Peyer's patch (tissue), 4 donors: ENCODE data around the gene GNB5. TPM values are rescaled to one million over a fixed set of nuclear protein-coding genes. Genes with fewer than 3 reads are reported as not detected.

ENCODE experiments used
- DNase-seq, 3 donors: peaks; one replicate each; pipeline ENCODE4 v3.0.0-alpha.2; 2017 to 2019
- H3K27ac ChIP-seq, 4 donors: fragments of 200-600 bp; sonication (generic); one replicate each; pipeline ENCODE4 v1.5.1; 2016 to 2019
- H3K27me3 ChIP-seq, 2 donors: fragments of 200-600 bp; sonication (generic); one replicate each; pipeline ENCODE4 v1.5.1; 2019
- H3K36me3 ChIP-seq, 3 donors: fragments of 200-600 bp; sonication (generic); one replicate each; pipeline ENCODE4 v1.5.1; 2016 to 2019
- H3K4me1 ChIP-seq, 4 donors: fragments of 200-600 bp; sonication (generic); one replicate each; pipeline ENCODE4 v1.5.1; 2016 to 2019
- H3K4me3 ChIP-seq, 4 donors: fragments of 200-600 bp; sonication (generic); 1 replicate in 3 of 4; 2 replicates in 1 of 4; pipeline ENCODE4 v1.5.1; 2016 to 2019; ENCODE audit warnings: mild to moderate bottlenecking in 1 of 4
- H3K9me3 ChIP-seq, 4 donors: fragments of 200-600 bp; sonication (generic); one replicate each; pipeline ENCODE4 v1.5.1; 2016 to 2019; ENCODE audit warnings: mild to moderate bottlenecking in 1 of 4
- POLR2A ChIP-seq, 2 donors: fragments of 450-650 bp; IDR thresholded peaks; one replicate each; pipeline ENCODE4 v1.5.1; 2017; ENCODE audit warnings: antibody characterized with exemption in 2 of 2, mild to moderate bottlenecking in 2 of 2, moderate library complexity in 2 of 2
- total RNA-seq, 4 donors: library from RNA; depleted of rRNA; stranded (reverse); fragments of >200 nt; gene quantifications; one replicate each; pipeline ENCODE4 v1.1.0, GENCODE V29; 2016
- TF ChIP-seq, protein P1 (sequence below), 6 experiments: fragments of 450-650 bp in 4 of 6; fragments of 200-600 bp in 2 of 6; sonication (generic) in 1 of 6; IDR thresholded peaks; one replicate each; pipeline ENCODE4 v1.5.1; 2017 to 2019; ENCODE audit warnings: antibody characterized with exemption in 6 of 6, mild to moderate bottlenecking in 3 of 6, moderate library complexity in 1 of 6

GNB5 gene
- total RNA-seq, 4 donors from 2014 or later, result 6.1 to 120 (median 7.6) TPM

DNA sequence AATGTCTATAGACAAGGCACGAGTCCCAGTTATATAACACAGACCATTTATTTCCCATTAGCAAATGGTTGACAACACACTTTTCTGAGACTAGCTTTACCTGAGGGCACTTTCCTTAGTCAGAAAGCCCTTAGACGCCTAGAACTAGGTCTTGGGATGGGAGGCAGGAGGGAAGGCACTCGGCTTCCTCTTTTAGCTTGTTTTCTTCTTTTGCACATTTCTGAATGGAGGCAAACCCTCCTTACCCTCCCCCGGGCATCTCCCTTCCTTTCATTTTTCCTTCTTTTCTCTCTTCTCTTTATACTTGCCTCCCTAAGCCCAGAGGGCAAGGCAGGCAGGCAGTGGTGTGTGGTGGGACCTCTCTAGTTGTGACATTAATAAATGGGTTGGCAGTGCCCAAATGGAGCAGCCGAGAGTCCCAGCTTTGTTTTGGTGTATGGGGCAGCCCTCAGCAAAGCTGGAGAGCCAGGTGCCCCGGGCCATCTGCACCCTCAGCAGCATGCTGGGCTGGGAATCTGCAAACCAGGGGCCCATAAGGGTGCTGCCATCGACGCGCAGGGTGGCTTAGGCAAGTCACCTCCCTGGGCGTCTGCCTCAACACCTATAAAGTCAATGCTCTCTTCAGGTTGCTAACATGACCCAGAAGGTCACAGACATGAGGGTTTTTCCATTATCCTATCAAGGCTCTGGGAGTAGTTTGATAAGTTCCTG lies 57.5 kb downstream of the GNB5 start:
- peaks cover 0 to 4% (median 0%) of the 10 kb centered on the region in 3 donors for H3K36me3 ChIP-seq
- DNase-seq, result peak in 1 of 3 donors; percentile 33
- H3K27ac ChIP-seq, result no peak overlapping the region
- H3K27me3 ChIP-seq, result no peaks in the 10 kb centered on the region
- no peak overlapping the region for H3K4me3 ChIP-seq
- H3K4me1 ChIP-seq, result peaks cover 0 to 20% (median 7%) of the 10 kb centered on the region in 4 donors
- TF ChIP-seq, protein P1, sequence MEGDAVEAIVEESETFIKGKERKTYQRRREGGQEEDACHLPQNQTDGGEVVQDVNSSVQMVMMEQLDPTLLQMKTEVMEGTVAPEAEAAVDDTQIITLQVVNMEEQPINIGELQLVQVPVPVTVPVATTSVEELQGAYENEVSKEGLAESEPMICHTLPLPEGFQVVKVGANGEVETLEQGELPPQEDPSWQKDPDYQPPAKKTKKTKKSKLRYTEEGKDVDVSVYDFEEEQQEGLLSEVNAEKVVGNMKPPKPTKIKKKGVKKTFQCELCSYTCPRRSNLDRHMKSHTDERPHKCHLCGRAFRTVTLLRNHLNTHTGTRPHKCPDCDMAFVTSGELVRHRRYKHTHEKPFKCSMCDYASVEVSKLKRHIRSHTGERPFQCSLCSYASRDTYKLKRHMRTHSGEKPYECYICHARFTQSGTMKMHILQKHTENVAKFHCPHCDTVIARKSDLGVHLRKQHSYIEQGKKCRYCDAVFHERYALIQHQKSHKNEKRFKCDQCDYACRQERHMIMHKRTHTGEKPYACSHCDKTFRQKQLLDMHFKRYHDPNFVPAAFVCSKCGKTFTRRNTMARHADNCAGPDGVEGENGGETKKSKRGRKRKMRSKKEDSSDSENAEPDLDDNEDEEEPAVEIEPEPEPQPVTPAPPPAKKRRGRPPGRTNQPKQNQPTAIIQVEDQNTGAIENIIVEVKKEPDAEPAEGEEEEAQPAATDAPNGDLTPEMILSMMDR (IDR thresholded peaks at IDR 0.05), result no peak
- TF ChIP-seq POLR2A (IDR thresholded peaks at IDR 0.05), result no peak
- H3K9me3 ChIP-seq, result no peaks in the 10 kb centered on the region

DNA sequence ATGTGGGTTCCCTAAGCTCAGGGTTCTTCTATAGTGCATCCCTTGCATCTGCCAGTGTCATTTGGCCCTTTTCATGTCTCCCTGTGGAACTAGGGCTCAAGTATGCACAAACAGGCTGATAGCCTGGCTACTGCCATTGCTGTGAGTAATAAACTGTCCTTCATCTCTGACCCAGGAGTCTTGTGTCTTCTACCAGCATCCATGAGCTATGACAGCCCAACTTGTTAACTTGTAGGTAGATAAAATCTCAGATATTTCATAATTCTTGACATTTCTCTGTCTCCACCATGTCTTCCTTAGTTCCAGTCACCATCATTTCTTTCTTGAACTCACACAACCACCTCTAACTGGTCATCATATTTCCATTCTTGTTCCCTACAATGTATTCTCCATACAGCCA lies 59.1 kb downstream of the GNB5 start:
- Histone ChIP-seq H3K36me3 (peaks cover 0 to 4% (median 0%) of the 10 kb centered on the region in 3 donors), H3K27ac (no peak overlapping the region), H3K4me3 (no peak overlapping the region), H3K27me3 (no peaks in the 10 kb centered on the region), H3K4me1 (peaks cover 0 to 11% (median 5%) of the 10 kb centered on the region in 4 donors), H3K9me3 (no peaks in the 10 kb centered on the region)
- DNase-seq, result no peak
- TF ChIP-seq, protein P1 (IDR thresholded peaks at IDR 0.05), result no peak
- TF ChIP-seq POLR2A (IDR thresholded peaks at IDR 0.05), result no peak

DNA sequence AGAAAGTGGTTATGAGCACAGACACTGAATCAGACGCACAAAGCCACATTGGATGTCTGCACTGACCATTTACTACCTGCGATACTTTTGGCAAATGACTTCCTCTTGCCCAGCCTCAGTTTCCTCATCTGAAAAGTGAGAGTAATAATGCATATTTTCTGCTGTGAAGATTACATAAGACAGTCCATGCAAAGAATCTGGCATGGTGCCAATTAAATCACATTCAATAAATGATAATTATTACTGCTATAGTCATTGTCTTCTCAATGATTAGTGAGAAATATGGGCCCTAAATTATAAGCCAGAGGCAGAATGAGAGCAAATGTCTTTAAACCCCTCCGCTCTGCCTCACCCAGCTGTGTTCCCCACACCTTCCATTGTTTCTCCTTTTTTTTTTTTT lies 62.6 kb downstream of the GNB5 start:
- Histone ChIP-seq H3K4me1 (no peaks in the 10 kb centered on the region), H3K9me3 (no peaks in the 10 kb centered on the region), H3K4me3 (no peak overlapping the region), H3K27me3 (no peaks in the 10 kb centered on the region), H3K36me3 (peaks cover 0 to 4% (median 0%) of the 10 kb centered on the region in 3 donors), H3K27ac (no peak overlapping the region)
- no peak for DNase-seq
- TF ChIP-seq POLR2A (IDR thresholded peaks at IDR 0.05), result no peak
- TF ChIP-seq, protein P1 (IDR thresholded peaks at IDR 0.05), result no peak

DNA sequence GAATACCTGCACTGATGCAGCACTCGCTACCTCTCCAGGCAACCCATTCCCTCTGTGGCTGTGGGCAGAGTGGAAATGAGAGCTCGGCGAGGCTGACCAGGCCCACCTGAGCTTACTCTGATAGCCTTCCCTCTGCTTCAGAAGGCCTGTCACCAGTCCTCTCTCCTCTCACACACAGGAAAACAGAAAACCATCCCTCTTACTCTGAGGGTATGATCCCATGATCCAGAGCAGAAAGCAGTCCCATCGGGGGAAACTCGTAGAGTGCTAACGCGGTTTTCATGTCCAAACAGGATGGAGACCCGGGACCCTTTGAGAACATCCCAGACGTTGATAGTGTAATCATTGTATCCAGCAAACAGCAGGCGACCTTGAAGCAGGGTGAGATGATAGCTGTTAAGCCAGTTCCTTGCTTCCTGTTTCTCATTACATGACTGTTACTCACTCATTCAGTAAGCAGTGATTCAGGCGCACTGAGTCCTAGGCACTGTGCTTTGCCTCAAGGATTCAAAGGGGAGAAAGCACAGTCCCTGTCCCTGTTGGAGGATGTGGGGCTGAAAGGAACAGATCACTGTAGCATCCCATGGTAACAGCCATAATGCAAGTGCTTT lies 66.8 kb downstream of the GNB5 start:
- peak in 1 of 3 donors; percentile 49 for DNase-seq
- H3K36me3 ChIP-seq, result no peaks in the 10 kb centered on the region

DNA sequence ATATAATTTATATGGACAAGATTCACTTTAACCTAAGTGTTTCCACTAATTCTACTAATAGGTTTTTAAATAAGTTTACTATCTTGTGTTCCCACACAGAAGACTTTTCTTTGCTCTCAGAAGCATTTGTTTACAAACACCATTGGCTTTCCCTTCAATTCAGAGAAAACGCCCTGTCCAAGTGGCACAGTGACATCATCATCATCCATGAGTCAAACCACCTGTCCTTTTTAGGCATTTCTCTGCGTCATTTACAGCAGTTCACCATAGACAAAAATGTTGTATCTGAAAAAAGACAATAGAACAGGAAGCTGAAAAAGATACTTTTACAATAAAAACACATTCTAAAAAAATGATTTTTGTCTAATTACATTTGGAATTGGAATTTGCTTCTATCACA lies 69.3 kb downstream of the GNB5 start:
- TF ChIP-seq, protein P1 (IDR thresholded peaks at IDR 0.05), result no peak
- TF ChIP-seq POLR2A (IDR thresholded peaks at IDR 0.05), result no peak
- Histone ChIP-seq H3K9me3 (no peaks in the 10 kb centered on the region), H3K27me3 (no peaks in the 10 kb centered on the region), H3K36me3 (no peaks in the 10 kb centered on the region), H3K27ac (no peak overlapping the region), H3K4me1 (peaks cover 0 to under 1% (median 0%) of the 10 kb centered on the region in 4 donors), H3K4me3 (no peak overlapping the region)
- peak in 1 of 3 donors; percentile 26 for DNase-seq

More for the DNA sequence above, 66.8 kb downstream of the GNB5 start:
- H3K27ac ChIP-seq, result no peak overlapping the region
- no peak for TF ChIP-seq POLR2A (IDR thresholded peaks at IDR 0.05)
- TF ChIP-seq, protein P1 (IDR thresholded peaks at IDR 0.05), result no peak
- H3K9me3 ChIP-seq, result no peaks in the 10 kb centered on the region
- H3K4me3 ChIP-seq, result no peak overlapping the region
- H3K4me1 ChIP-seq, result no peaks in the 10 kb centered on the region
- no peaks in the 10 kb centered on the region for H3K27me3 ChIP-seq
